K562 (cell line): Measurements from ENCODE around the gene NDUFS6. TPM values are rescaled to one million over a fixed set of nuclear protein-coding genes. Genes with fewer than 3 reads are reported as not detected.

ENCODE experiments used
- ATAC-seq: fragments of 200-7000 bp; cut with Tn5 transposase; 3 replicates; pipeline ENCODE4 v1.9.1; 2020; ENCODE audit warnings: moderate library complexity
- BruUV-seq: library from RNA; stranded (reverse); fragments of 400-500 nt; replicated peaks from 2 replicates; lab custom pipeline; 2021; lab: Mats Ljungman, UMichigan
- CTCF ChIA-PET: fragments of 300-600 bp; formaldehyde crosslinking; extraction: SDS; loops from one replicate; lab custom pipeline; 2021; ENCODE audit warnings: low intra/inter-chr PET ratio; lab: Yijun Ruan, JAX
- POLR2A ChIA-PET: fragments of 300-600, 350-650 bp; sonication (Branson Sonifier 250); formaldehyde crosslinking; extraction: SDS; loops from one replicate; lab custom pipeline; 2021; ENCODE audit warnings: antibody characterized with exemption, inconsistent platforms; lab: Yijun Ruan, JAX
- DNase-seq, 4 experiments: peaks; one replicate each; pipeline versions ENCODE4 v3.0.0 to v3.0.0-alpha.2; 2011 to 2018; ENCODE audit warnings: low spot score in 3 of 4, mixed read lengths in 3 of 4; ENCODE audit errors: extremely low read depth in 1 of 4
- FAIRE-seq: peaks from 2 replicates; lab custom pipeline; 2011; peaks lifted over from hg19 to GRCh38; lab: Jason Lieb, UNC
- H2AFZ ChIP-seq: 2 replicates; pipeline ENCODE4 v1.6.0; 2011; ENCODE audit warnings: low read depth, low read length, control low read depth, inconsistent platforms
- H3K27ac ChIP-seq: fragments of 200-600 bp; 3 replicates; pipeline ENCODE4 v1.8.0; 2011; ENCODE audit warnings: low read depth, mild to moderate bottlenecking, control low read depth, inconsistent platforms, low read length, moderate library complexity, mixed read lengths; ENCODE audit errors: extremely low read depth
- H3K27me3 ChIP-seq, 2 experiments: fragments of 300-600 bp in 1 of 2; 2 replicates in 1 of 2; 3 replicates in 1 of 2; pipeline versions ENCODE4 v1.6.0 to v1.8.0; 2011; ENCODE audit warnings: inconsistent platforms in 2 of 2, low read length in 2 of 2, mild to moderate bottlenecking in 1 of 2, mixed read lengths in 1 of 2, moderate library complexity in 1 of 2; ENCODE audit not compliant: control insufficient read depth in 2 of 2, insufficient read depth in 2 of 2
- H3K36me3 ChIP-seq: fragments of 300-600 bp; 3 replicates; pipeline ENCODE4 v1.8.0; 2011; ENCODE audit warnings: mild to moderate bottlenecking, low read length, inconsistent platforms; ENCODE audit not compliant: control insufficient read depth, insufficient read depth
- H3K4me1 ChIP-seq, 2 experiments: fragments of 200-600 bp in 1 of 2; replicated peaks in 1 of 2; 2 replicates in 1 of 2; 3 replicates in 1 of 2; pipeline versions ENCODE4 v1.5.1 to v1.8.0; 2011; ENCODE audit warnings: inconsistent platforms in 2 of 2, low read length in 2 of 2, mild to moderate bottlenecking in 1 of 2, mixed read lengths in 1 of 2, moderate library complexity in 1 of 2; ENCODE audit not compliant: control insufficient read depth in 2 of 2, insufficient read depth in 2 of 2
- H3K4me2 ChIP-seq: 2 replicates; pipeline ENCODE4 v1.6.1; 2011; ENCODE audit warnings: low read length, control low read depth, inconsistent platforms, mixed read lengths; ENCODE audit not compliant: insufficient read depth
- H3K4me3 ChIP-seq: fragments of 200-600 bp; sonication (generic), shearing (Covaris generic); 2 replicates; pipeline ENCODE4 v1.5.1; 2016; ENCODE audit warnings: control low read depth, inconsistent platforms
- H3K79me2 ChIP-seq: fragments of 200-600 bp; 3 replicates; pipeline ENCODE4 v1.8.0; 2011; ENCODE audit warnings: low read length, inconsistent platforms; ENCODE audit not compliant: control insufficient read depth, insufficient read depth
- H3K9ac ChIP-seq, 2 experiments: 2 replicates each; pipeline versions ENCODE4 v1.6.0 to v1.6.1; 2011; ENCODE audit warnings: low read depth in 2 of 2, low read length in 2 of 2, control low read depth in 1 of 2, inconsistent platforms in 1 of 2, mild to moderate bottlenecking in 1 of 2, mixed read lengths in 1 of 2; ENCODE audit not compliant: insufficient read depth in 1 of 2
- H3K9me1 ChIP-seq: one replicate; pipeline ENCODE4 v1.6.0; 2011; ENCODE audit warnings: inconsistent platforms, mild to moderate bottlenecking, low read length, moderate library complexity; ENCODE audit not compliant: control insufficient read depth, insufficient read depth
- H3K9me3 ChIP-seq: replicated peaks from 2 replicates; pipeline ENCODE4 v1.5.1; 2011; ENCODE audit warnings: low read depth, low read length, inconsistent platforms; ENCODE audit not compliant: control insufficient read depth, insufficient read depth
- H4K20me1 ChIP-seq: replicated peaks from 2 replicates; pipeline ENCODE4 v1.6.1; 2011; ENCODE audit warnings: low read length, inconsistent platforms, mixed read lengths; ENCODE audit not compliant: control insufficient read depth, insufficient read depth
- ARHGAP35 ChIP-seq: fragments of 450-650 bp; IDR thresholded peaks from 2 replicates; pipeline ENCODE4 v1.6.1; 2018; ENCODE audit not compliant: partially characterized antibody
- CHD4 ChIP-seq: fragments of 200-600 bp; sonication (generic); IDR thresholded peaks from 3 replicates; pipeline ENCODE4 v1.6.1; 2012; ENCODE audit warnings: low read depth, mild to moderate bottlenecking, mixed read lengths, low read length, inconsistent platforms; ENCODE audit not compliant: insufficient read depth, insufficient replicate concordance, poor library complexity, severe bottlenecking
- CTCF ChIP-seq, 3 experiments: IDR thresholded peaks in 2 of 3; conservative IDR thresholded peaks in 1 of 3; 2 replicates each; pipeline ENCODE4 v1.5.1; 2011 to 2012; ENCODE audit warnings: low read length in 3 of 3, mild to moderate bottlenecking in 3 of 3, control low read depth in 2 of 3, improper control_type of control experiment in 1 of 3, inconsistent platforms in 1 of 3, low read depth in 1 of 3, mixed read lengths in 1 of 3, moderate library complexity in 1 of 3; ENCODE audit not compliant: insufficient read depth in 2 of 3
- ETS1 ChIP-seq: conservative IDR thresholded peaks from 2 replicates; pipeline ENCODE4 v1.6.1; 2011; ENCODE audit warnings: low read depth, mild to moderate bottlenecking, low read length; ENCODE audit not compliant: control insufficient read depth
- KAT2B ChIP-seq: IDR thresholded peaks from one replicate; pipeline ENCODE4 v1.6.1; 2012; ENCODE audit warnings: low read depth, mild to moderate bottlenecking, control low read depth, inconsistent platforms, low read length, moderate library complexity
- KDM5B ChIP-seq: fragments of 200-600 bp; sonication (generic); IDR thresholded peaks from 2 replicates; pipeline ENCODE4 v1.6.1; 2012; ENCODE audit warnings: low read depth, mild to moderate bottlenecking, moderate library complexity, low read length, control low read depth, inconsistent platforms; ENCODE audit not compliant: insufficient replicate concordance
- MAZ ChIP-seq, 2 experiments: fragments of 450-650 bp in 1 of 2; sonication (generic) in 1 of 2; formaldehyde crosslinking; IDR thresholded peaks in 1 of 2; conservative IDR thresholded peaks in 1 of 2; 2 replicates each; pipeline versions ENCODE4 v1.4.0 to v1.5.0; 2020; ENCODE audit warnings: mild to moderate bottlenecking in 1 of 2, missing genetic modification reagents in 1 of 2
- SRSF1 ChIP-seq: fragments of 200-400 bp; formaldehyde crosslinking; IDR thresholded peaks from 2 replicates; pipeline ENCODE4 v1.6.1; 2017; ENCODE audit warnings: mild to moderate bottlenecking, low read depth, low read length, moderate library complexity
- TAL1 ChIP-seq: fragments of 450-650 bp; IDR thresholded peaks from 2 replicates; pipeline ENCODE4 v1.6.1; 2016; ENCODE audit warnings: mild to moderate bottlenecking
- TBP ChIP-seq: optimal IDR thresholded peaks from 2 replicates; pipeline ENCODE3; 2011; ENCODE audit warnings: low read depth, low read length, improper control_type of control experiment
- ZBTB49 ChIP-seq: sonication (generic); formaldehyde crosslinking; IDR thresholded peaks from 2 replicates; pipeline ENCODE4 v1.8.0; 2022; ENCODE audit warnings: missing genetic modification reagents, mild to moderate bottlenecking, borderline replicate concordance
- ZNF41 ChIP-seq: fragments of 250-450 bp; sonication (Bioruptor Pico); conservative IDR thresholded peaks from 2 replicates; pipeline ENCODE4 v1.4.0; 2020; ENCODE audit warnings: mild to moderate bottlenecking
- WGBS: fragments of 100-300 bp; shearing (Covaris generic); methylation state at CpG from one replicate; pipeline ENCODE4 v1.1.6; 2016; ENCODE audit warnings: low coverage, mixed read lengths; ENCODE audit not compliant: insufficient coverage; ENCODE audit errors: missing lambda C conversion rate; 5-methylcytosine and 5-hydroxymethylcytosine counted together
- in situ Hi-C: fragments of 300-500 bp; cut with MboI; formaldehyde crosslinking; loops from 4 replicates; pipeline ENCODE4 v1.15.0; 2018; ENCODE audit warnings: inconsistent platforms, mixed read lengths
- intact Hi-C: fragments of 100-400 bp; cut with micrococcal nuclease; formaldehyde crosslinking; loops from 2 replicates; pipeline ENCODE4 v1.14.2; 2022
- polyA plus RNA-seq, 8 experiments: library from polyadenylated mRNA; depleted of rRNA in 4 of 8; stranded (reverse) in 5 of 8; unstranded in 3 of 8; fragments of >200 nt; fragmentation: Nextera tagmentation in 2 of 8; fragmentation: Illumina TruSeq in 1 of 8; extraction: Ambion mirVana in 2 of 8; extraction: Trizol in 1 of 8; gene quantifications; 2 replicates each; pipeline versions ENCODE4 v1.2.1 to v1.2.3, GENCODE V29; 2011 to 2014; ENCODE audit warnings: inconsistent platforms in 1 of 8, missing spikeins in 1 of 8
- total RNA-seq, 7 experiments: library from RNA; depleted of rRNA in 6 of 7; stranded (reverse); fragments of >200 nt in 6 of 7; fragmentation: Illumina TruSeq in 2 of 7; extraction: Trizol in 2 of 7; gene quantifications; 2 replicates each; pipeline versions ENCODE4 v1.2.1 to v1.2.3, GENCODE V29; 2011 to 2021; ENCODE audit warnings: low replicate concordance in 1 of 7
- TF ChIP-seq, protein P1 (sequence below): IDR thresholded peaks from 2 replicates; pipeline ENCODE4 v1.6.1; 2011; ENCODE audit warnings: borderline replicate concordance, low read depth, mild to moderate bottlenecking, moderate library complexity, low read length; ENCODE audit not compliant: insufficient read depth, poor library complexity, severe bottlenecking

Gene NDUFS6
- total and polyA plus RNA-seq, 9 of the 15 experiments (the other 6 are each of a cell fraction or from before 2014, with no cell fraction given): 36.1 to 291 (median 77.0) TPM

DNA sequence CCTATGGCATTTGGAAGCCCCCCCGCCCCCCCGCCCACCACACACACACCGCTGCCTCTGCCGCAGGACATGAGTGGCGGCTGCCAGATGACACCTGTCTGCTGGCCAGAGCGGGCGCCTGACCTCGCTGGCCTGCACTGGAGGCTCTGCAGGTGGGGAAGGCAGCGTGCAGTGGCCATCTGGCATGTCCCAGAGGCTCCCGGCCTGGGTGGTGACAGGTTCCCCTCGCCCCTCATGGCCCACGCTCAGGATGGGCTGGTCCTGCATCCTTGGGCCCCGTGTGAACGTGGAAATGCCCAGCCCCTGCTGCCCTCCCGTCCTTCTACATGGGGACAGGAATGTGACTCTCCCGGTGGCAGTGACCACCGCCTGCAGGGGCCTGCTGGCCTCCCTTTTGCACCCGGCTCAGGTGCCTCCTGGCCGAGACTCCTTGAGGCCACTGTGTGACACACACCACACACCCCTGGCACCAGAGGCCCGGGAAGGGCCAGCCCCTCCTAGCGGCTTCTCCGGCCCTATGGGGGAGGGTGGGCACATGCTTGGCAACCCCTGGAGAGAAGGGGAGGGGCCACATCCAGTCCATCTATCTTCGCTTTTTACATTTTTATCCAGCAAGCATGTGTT, 51.2 kb downstream of the NDUFS6 start:
- no peaks in the 10 kb centered on the region for H3K9me1 ChIP-seq
- peaks cover 55 to 84% of the 10 kb centered on the region in 2 experiments for H3K27me3 ChIP-seq
- intact Hi-C loops: no loop called here
- no peak overlapping the region for H3K9ac ChIP-seq
- no peak overlapping the region for H3K27ac ChIP-seq
- no TSS peak for BruUV-seq
- H3K4me1 ChIP-seq: peaks cover 0 to 3% of the 10 kb centered on the region in 2 experiments; a peak in 1 of 5 replicates
- no peak for ATAC-seq
- CTCF ChIA-PET: no interaction called here
- H3K36me3 ChIP-seq: no peaks in the 10 kb centered on the region
- H3K4me2 ChIP-seq: no peak overlapping the region
- no peaks in the 10 kb centered on the region for H3K9me3 ChIP-seq
- no peak for FAIRE-seq
- POLR2A ChIA-PET: no interaction called here
- WGBS: 1% methylated on average over 22 of the region's 23 CpGs
- in situ Hi-C loops: no loop called here
- peaks cover 21% of the 10 kb centered on the region for H4K20me1 ChIP-seq
- no peak for DNase-seq
- no peak overlapping the region for H2AFZ ChIP-seq
- no peaks in the 10 kb centered on the region for H3K79me2 ChIP-seq
- no peak overlapping the region for H3K4me3 ChIP-seq
- no peak for TF ChIP-seq CHD4
- no peak for TF ChIP-seq TBP
- no peak for TF ChIP-seq ETS1
- TF ChIP-seq SRSF1: no peak
- TF ChIP-seq, protein P1, sequence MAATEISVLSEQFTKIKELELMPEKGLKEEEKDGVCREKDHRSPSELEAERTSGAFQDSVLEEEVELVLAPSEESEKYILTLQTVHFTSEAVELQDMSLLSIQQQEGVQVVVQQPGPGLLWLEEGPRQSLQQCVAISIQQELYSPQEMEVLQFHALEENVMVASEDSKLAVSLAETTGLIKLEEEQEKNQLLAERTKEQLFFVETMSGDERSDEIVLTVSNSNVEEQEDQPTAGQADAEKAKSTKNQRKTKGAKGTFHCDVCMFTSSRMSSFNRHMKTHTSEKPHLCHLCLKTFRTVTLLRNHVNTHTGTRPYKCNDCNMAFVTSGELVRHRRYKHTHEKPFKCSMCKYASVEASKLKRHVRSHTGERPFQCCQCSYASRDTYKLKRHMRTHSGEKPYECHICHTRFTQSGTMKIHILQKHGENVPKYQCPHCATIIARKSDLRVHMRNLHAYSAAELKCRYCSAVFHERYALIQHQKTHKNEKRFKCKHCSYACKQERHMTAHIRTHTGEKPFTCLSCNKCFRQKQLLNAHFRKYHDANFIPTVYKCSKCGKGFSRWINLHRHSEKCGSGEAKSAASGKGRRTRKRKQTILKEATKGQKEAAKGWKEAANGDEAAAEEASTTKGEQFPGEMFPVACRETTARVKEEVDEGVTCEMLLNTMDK: no peak
- TF ChIP-seq MAZ (CRISPR knock-in tag; conservative IDR thresholded peaks at IDR 0.05 in 1 of 2, IDR thresholded peaks at IDR 0.05 in 1 of 2): no peak
- TF ChIP-seq CTCF (IDR thresholded peaks at IDR 0.05 in 2 of 3, conservative IDR thresholded peaks at IDR 0.05 in 1 of 3; ENCODE audit: insufficient read depth in 2 of 3, low read depth in 1 of 3, low read length in 3 of 3): no peak
- no peak for TF ChIP-seq KDM5B
- TF ChIP-seq ZBTB49 (CRISPR knock-in tag): no peak
- TF ChIP-seq ZNF41 (CRISPR knock-in tag): no peak
- TF ChIP-seq TAL1: no peak
- no peak for TF ChIP-seq ARHGAP35
- no peak for TF ChIP-seq KAT2B
